Stimulated activated CD8-positive, alpha-beta memory T cell treated with anti-CD3 and anti-CD28 coated beads, Interleukin-15, amount 100 ng/mL, for 24 hours (primary cell): ENCODE results near the gene ARHGAP26.

Source experiments
- DNase-seq: peaks from one replicate; pipeline ENCODE4 v3.0.0-alpha.2; 2020; ENCODE audit warnings: low read depth

ARHGAP26 gene

DNA sequence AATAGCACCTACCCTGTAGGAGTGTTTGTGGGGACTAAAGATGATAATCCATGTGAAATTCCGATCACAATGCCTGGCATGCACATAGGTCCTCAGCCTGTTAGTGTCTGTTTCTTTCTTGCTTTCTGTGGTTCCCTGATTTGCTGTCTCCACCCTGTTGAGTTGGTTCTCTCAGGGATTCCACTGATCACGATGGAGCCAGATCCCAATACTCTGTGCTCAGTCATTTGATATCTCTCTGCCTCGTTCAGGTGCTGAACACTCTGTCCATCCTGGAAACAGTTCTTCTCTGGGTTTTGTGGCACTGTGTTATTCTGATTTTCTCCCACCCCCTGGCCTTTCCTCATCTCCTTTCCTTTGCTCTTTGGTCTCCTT, 60.8 kb downstream of the ARHGAP26 start:
- no peak for DNase-seq

GRCh38 chr5:142832263-142832662, 62.1 kb downstream of the ARHGAP26 start:
- no peak for DNase-seq

GRCh38 chr5:142833517-142834449, 63.6 kb downstream of the ARHGAP26 start:
- no peak for DNase-seq

- DNase-seq = no peak
These were observed 64.3 kb downstream of the ARHGAP26 start for GRCh38 chr5:142834504-142834903.

- no peak for DNase-seq
These were observed 65.4 kb downstream of the ARHGAP26 start for GRCh38 chr5:142835540-142835939.

- no peak for DNase-seq
These were observed 65.9 kb downstream of the ARHGAP26 start for GRCh38 chr5:142836048-142836447.

GRCh38 chr5:142837081-142837725, 67.0 kb downstream of the ARHGAP26 start:
- no peak for DNase-seq

DNA sequence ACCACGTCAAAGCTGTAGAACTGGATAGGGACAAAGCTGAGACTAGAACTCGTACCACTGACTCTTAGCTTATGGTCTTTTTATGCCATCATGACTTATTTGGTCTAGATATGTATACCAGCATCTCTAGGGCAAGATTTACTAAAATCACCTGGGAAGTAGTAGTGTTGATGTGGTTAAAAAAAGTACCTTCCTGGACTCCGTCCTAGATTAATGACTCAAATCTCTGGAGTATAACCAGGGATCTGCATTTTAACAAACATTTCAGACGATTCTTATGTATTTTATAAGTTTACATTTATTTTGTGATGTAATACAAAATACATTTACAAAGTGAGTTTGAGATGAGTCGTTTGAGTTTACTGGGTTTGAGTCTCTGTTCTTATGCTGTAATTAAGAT, 68.7 kb downstream of the ARHGAP26 start:
- no peak for DNase-seq

GRCh38 chr5:142839711-142840346, 69.7 kb downstream of the ARHGAP26 start:
- no peak for DNase-seq

GRCh38 chr5:142840575-142840974, 70.4 kb downstream of the ARHGAP26 start:
- no peak for DNase-seq

GRCh38 chr5:142841511-142842265, 71.5 kb downstream of the ARHGAP26 start:
- DNase-seq = no peak

GRCh38 chr5:142842994-142843905, 73.1 kb downstream of the ARHGAP26 start:
- DNase-seq = no peak

DNA sequence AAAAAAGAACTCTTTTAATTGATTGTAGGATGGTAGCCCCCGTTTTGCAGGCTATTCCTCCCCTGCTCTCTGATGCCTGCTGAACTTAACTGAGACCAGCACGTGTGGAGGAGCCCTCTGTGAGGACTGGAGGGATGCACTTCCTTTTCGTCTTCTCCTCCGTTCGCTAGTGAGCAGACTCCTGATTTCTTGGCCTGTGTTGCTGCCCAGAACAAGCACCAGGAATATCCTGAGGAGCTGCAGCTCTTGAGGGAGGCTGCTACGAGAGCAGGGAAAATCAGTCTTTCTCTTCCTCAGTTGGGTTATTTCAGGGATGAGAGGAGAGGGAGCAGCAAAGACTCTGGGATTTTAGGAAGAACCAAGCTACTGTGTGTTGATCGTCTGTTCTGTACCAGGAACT, 74.7 kb downstream of the ARHGAP26 start:
- no peak for DNase-seq

DNA sequence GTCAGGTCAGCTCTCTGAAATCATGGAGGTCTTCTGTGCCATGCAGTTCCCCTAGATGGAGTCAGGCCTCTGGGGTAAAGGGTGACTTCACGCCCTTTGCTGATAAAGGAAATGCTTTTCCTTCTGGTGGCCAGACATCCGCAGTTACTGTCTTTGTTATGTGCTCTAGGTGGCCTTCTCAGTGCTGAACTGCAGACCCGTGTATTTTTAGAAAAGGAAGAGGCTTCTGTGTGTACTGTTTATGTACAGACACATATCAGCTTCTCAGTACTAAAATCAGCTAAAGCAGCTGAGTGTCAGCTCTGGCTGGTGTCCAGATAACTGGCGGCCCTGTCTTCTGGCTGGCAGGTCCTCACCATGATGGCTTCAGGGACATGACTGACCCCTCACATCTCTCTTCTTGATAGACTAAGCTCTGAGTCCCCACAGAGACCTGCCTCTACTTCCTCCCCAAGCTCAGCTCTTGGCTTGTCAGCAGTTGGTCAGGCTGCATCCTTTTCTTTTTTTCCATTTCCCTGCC, 75.3 kb downstream of the ARHGAP26 start:
- no peak for DNase-seq

DNA sequence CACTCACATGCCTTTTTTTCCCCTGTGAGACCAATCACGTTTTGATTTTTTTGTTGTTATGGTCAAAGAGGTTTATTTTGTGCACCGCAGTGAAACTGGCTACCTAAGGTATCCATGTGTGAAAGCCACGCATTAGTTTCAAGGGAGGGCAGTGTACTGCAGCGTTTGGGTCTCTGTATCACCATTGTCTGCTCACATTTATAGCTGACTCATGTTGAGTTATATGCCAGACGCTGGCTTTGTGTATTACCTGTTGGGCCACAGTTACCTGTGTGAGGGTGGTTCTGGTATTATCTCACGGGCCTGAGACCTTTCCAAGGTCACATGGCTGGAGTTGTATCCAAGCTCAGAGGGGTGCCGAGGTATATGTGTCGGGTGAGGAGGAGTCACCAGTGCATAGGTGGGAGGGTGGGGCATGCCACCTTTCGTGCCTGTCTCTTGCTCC, 75.8 kb downstream of the ARHGAP26 start:
- DNase-seq = no peak

- no peak for DNase-seq
These were observed 76.2 kb downstream of the ARHGAP26 start for GRCh38 chr5:142846406-142846805.

DNA sequence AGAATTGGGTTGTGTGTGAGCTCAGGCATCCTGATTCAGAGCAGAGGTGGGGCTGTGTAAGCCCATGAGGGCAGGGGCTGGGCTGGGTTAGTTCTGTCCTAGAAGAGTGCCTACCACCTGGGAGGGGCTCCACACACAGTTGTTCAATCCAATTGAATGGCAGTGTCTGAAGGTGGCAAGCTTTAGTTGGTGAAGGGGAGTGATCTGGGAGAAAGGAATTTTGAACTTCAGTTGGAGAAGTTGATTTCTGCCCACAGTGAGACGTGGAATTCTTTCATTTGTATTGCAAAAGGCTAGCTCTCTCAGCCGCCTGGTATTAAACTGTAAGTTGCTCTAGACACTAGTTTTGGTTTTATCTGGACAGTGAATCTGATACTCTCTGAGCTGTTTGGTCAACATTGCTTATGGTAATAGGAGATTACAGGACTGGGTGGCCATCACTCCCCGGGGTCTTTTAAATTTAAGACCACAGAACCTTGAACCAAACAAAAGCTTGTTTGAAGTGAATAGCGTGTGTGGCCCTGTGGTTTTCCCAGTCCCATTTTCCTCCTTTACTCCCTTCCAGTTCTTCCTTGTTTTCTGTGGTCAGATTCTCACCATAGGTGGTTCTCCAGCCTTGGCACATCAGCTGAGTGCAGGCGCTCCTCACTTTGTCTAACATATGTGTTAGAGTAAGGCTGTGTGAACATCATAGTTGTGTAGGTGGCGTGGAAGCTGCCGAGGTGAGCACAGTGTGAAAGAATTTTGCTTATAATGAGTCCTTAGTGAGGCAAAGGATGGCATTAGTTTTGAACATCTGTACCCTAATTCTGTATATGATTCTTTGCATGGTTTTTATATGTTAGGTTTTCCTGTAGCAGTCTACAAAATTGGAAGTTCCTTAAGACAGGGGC, 78.0 kb downstream of the ARHGAP26 start:
- DNase-seq = no peak

- DNase-seq = no peak
These were observed 79.3 kb downstream of the ARHGAP26 start for GRCh38 chr5:142849466-142849865.

DNA sequence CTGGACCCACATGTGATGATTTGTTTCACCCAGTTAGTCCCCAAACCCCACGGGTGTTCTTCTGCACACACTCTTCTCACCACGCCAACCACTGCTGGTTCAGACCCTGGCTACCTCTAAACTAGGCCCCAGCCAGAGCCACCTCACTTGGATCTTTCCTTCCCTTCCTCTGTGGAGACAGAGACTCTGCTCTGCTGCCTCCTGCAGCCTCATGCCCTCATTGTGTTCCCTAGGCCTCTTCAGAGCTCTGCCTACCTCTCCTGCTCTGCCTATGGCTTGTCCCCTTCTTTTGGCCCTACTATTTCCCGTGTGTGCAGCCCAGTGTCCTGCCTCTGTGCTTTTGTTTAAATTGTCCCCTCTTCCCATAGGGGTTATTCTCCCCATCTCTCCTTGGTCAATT, 79.7 kb downstream of the ARHGAP26 start:
- DNase-seq = no peak

DNA sequence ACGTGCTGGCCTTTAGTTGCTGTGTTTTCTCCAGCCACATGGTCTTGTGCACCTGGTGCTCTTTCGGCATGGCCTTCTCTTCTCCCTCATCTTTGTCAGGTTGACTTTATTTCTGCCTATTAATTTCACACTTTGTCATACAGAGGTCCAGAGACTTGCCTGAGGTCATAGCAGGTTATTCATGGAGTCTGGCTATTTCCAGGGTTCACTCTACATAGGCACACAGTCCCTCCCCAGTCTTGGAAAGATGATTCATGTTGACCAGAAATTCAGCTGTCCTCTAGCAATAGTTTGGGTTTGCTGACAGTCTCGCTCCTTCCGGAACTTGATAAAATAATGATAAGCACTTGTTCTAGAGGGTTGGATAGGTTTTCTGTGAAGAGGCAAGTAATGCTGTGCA, 81.6 kb downstream of the ARHGAP26 start:
- no peak for DNase-seq
